Activated T-cell treated with anti-CD3 and anti-CD28 coated beads for 48 hours (primary cell): ENCODE measurements around the gene DEXI.
"Not testable (repeated sequence)": the region's sequence is repeated elsewhere in the genome, so short reads cannot be mapped to it uniquely, and the experiment has no call there.

Experiments used
- DNase-seq: peaks from one replicate; pipeline ENCODE4 v3.0.0-alpha.2; 2020; ENCODE audit warnings: low read depth

Gene DEXI

DNA sequence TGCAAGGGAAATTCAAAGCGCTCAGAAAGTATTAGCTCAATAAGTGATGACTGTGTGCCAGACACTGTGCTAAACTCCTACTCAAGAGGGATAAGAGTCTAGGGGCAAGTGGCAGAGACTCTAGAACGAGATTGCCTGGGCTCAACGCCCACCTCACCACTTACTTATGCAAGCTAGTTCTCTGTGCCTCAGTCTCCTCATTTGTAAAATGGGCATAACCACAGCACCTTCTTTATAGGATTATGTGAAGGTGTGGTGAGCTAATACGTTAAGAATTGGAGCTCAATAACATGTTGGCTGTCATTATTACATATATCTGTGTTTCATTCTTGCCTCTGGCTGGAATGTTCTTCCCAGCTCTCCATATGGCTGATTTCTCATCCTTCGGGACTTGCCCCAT, 15.4 kb downstream of the DEXI start:
- no peak for DNase-seq

- no peak for DNase-seq
Observed at GRCh38 chr16:10926094-10926493, 16.2 kb downstream of the DEXI start.

GRCh38 chr16:10925285-10925684, 17.0 kb downstream of the DEXI start:
- not testable (repeated sequence) for DNase-seq

- no peak for DNase-seq
Observed at GRCh38 chr16:10923650-10924214, 18.5 kb downstream of the DEXI start.

- no peak for DNase-seq
Observed at GRCh38 chr16:10923146-10923649, 19.1 kb downstream of the DEXI start.

GRCh38 chr16:10922328-10923145, 19.7 kb downstream of the DEXI start:
- no peak for DNase-seq

GRCh38 chr16:10921536-10922327, 20.5 kb downstream of the DEXI start:
- no peak for DNase-seq

- DNase-seq, result no peak
Observed at GRCh38 chr16:10920726-10921427, 21.4 kb downstream of the DEXI start.

DNA sequence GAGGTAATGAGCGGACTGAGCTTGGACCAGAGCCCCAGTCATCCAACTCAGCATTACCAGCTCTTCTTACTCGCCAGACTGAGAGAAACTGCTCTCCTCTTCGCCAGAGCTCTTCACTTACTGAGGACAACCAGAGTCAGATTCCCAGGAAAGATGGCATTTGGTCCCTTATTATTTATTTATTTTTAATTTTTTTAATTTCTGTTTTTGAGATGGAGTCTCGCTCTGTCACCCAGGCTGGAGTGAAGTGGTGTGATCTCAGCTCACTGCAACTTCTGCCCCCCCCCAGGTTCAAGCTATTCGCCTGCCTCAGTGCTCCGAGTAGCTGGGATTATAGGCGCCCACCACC, 23.3 kb downstream of the DEXI start:
- DNase-seq, result no peak

- peak; percentile 79 for DNase-seq
Observed at GRCh38 chr16:10918294-10919002, 23.8 kb downstream of the DEXI start.

DNA sequence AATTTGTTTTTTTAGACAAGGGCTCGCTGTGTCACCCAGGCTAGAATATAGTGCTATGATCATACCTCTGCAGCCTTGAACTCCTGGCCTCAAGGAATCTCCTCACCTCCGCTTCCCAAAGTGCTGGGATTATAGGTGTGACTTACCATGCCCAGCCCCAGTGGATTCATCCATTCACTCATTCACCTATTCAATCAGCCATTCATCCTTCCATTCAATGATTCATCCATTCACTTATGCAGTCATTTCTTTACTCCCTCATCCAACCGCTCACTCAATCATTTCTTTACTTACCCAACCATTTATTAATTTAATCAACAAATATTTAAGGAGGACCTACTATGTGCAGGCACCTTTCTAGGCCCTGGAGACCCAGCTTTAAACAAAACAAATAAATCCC, 25.7 kb downstream of the DEXI start:
- no peak for DNase-seq

- no peak for DNase-seq
Observed at GRCh38 chr16:10911267-10911666, 31.0 kb downstream of the DEXI start.

GRCh38 chr16:10907757-10908045, 34.6 kb downstream of the DEXI start:
- DNase-seq, result no peak

DNA sequence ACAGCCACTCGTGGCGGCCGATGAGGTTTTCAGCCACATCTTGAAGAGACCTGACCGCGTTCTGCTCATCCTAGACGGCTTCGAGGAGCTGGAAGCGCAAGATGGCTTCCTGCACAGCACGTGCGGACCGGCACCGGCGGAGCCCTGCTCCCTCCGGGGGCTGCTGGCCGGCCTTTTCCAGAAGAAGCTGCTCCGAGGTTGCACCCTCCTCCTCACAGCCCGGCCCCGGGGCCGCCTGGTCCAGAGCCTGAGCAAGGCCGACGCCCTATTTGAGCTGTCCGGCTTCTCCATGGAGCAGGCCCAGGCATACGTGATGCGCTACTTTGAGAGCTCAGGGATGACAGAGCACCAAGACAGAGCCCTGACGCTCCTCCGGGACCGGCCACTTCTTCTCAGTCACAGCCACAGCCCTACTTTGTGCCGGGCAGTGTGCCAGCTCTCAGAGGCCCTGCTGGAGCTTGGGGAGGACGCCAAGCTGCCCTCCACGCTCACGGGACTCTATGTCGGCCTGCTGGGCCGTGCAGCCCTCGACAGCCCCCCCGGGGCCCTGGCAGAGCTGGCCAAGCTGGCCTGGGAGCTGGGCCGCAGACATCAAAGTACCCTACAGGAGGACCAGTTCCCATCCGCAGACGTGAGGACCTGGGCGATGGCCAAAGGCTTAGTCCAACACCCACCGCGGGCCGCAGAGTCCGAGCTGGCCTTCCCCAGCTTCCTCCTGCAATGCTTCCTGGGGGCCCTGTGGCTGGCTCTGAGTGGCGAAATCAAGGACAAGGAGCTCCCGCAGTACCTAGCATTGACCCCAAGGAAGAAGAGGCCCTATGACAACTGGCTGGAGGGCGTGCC, 35.1 kb downstream of the DEXI start:
- DNase-seq, result no peak

GRCh38 chr16:10906482-10906881, 35.8 kb downstream of the DEXI start:
- DNase-seq, result no peak

- DNase-seq, result no peak
Observed at GRCh38 chr16:10902999-10903398, 39.3 kb downstream of the DEXI start.

- no peak for DNase-seq
Observed at GRCh38 chr16:10897134-10897533, 45.1 kb downstream of the DEXI start.

- no peak for DNase-seq
Observed at GRCh38 chr16:10896723-10897122, 45.5 kb downstream of the DEXI start.

DNA sequence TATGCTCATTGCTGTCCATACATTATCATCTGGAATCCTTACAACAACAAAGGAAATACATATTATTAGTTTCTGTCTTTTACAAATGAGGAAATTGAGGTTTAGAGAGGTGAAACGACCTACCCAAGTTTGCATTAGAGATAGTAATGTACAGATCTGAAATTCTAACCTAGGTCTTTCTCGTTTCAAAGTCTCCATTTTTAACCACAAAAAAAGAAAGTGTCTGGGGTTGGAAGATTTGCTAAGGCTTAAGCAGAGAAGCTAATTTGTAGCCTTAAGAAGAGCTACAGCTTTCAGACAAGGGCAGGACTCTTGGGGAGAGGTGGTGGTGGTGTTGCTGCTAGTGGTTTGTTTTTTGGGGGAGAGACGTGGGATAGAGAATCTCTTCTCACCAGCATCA, 46.1 kb downstream of the DEXI start:
- DNase-seq, result no peak

- DNase-seq, result no peak
Observed at GRCh38 chr16:10895053-10895946, 47.0 kb downstream of the DEXI start.
